ENCODE measurements around the gene ZNF24.

ZNF24 gene

GRCh38 chr18:35291166-35291565 lies 53.1 kb downstream of the ZNF24 start:
- no peak for TF ChIP-seq CTCF (IDR thresholded peaks at IDR 0.05)
- Histone ChIP-seq H3K9me3 (no peaks in the 10 kb centered on the region), H3K4me3 (ENCODE audit: low read depth in 1 of 2, low read length in 1 of 2) (peak overlapping the region; percentile 76 to 84), H3K36me3 (peaks cover 6% of the 10 kb centered on the region), H3K27ac (peak overlapping the region; percentile 83), H3K27me3 (no peaks in the 10 kb centered on the region), H3K4me1 (ENCODE audit: control insufficient read depth in 1 of 2, insufficient read depth in 1 of 2, low read depth in 1 of 2, low read length in 1 of 2) (peaks cover 19 to 22% of the 10 kb centered on the region in 2 experiments)

GRCh38 chr18:35290094-35290735 lies 54.0 kb downstream of the ZNF24 start, which contains the start of gene ZSCAN30:
ZSCAN30 (minus strand) TSS chr18:35290229; CDS start chr18:35264352, 25,877 bp downstream.
- Histone ChIP-seq H3K4me1 (ENCODE audit: control insufficient read depth in 1 of 2, insufficient read depth in 1 of 2, low read depth in 1 of 2, low read length in 1 of 2) (peaks cover 19 to 22% of the 10 kb centered on the region in 2 experiments), H3K4me3 (ENCODE audit: low read depth in 1 of 2, low read length in 1 of 2) (peak within 1 kb of the TSS; percentile 76 to 84), H3K27me3 (no peaks in the 10 kb centered on the region), H3K9me3 (no peaks in the 10 kb centered on the region), H3K36me3 (peaks cover 2% of the 10 kb centered on the region), H3K27ac (peak within 1 kb of the TSS; percentile 83)
- TF ChIP-seq CTCF (IDR thresholded peaks at IDR 0.05): peak; percentile 27

GRCh38 chr18:35289727-35290093 lies 54.5 kb downstream of the ZNF24 start:
- Histone ChIP-seq H3K9me3 (no peaks in the 10 kb centered on the region), H3K27me3 (no peaks in the 10 kb centered on the region), H3K36me3 (no peaks in the 10 kb centered on the region), H3K27ac (peak overlapping the region; percentile 83), H3K4me3 (ENCODE audit: low read depth in 1 of 2, low read length in 1 of 2) (peak overlapping the region; percentile 76 to 84), H3K4me1 (ENCODE audit: control insufficient read depth in 1 of 2, insufficient read depth in 1 of 2, low read depth in 1 of 2, low read length in 1 of 2) (peaks cover 19 to 22% of the 10 kb centered on the region in 2 experiments)
- no peak for TF ChIP-seq CTCF (IDR thresholded peaks at IDR 0.05)

DNA sequence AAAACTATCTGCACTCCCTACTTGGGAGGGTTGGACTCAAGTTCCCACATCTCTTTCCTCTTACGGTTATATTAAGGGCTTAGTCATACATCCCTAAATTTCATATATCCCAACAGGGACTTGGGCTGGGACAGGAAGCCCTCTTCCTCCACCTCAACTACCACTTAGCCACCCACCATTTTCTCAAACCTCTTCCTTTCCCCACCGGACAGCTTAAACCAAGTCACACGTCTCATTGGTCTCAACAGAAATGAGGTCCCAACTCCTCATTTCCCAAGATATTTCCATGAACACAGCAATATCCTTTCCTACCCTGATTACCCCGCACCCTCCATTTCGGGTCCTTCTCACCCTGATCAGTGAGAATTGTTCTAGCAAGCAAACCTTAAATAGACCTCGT lies 54.9 kb downstream of the ZNF24 start:
- peak overlapping the region; percentile 83 for H3K27ac ChIP-seq
- no peak for TF ChIP-seq CTCF (IDR thresholded peaks at IDR 0.05)
- H3K36me3 ChIP-seq: no peaks in the 10 kb centered on the region
- peaks cover 19 to 22% of the 10 kb centered on the region in 2 experiments for H3K4me1 ChIP-seq (ENCODE audit: control insufficient read depth in 1 of 2, insufficient read depth in 1 of 2, low read depth in 1 of 2, low read length in 1 of 2)
- H3K4me3 ChIP-seq (ENCODE audit: low read depth in 1 of 2, low read length in 1 of 2): peak overlapping the region; percentile 76 to 84
- H3K27me3 ChIP-seq: no peaks in the 10 kb centered on the region
- no peaks in the 10 kb centered on the region for H3K9me3 ChIP-seq

DNA sequence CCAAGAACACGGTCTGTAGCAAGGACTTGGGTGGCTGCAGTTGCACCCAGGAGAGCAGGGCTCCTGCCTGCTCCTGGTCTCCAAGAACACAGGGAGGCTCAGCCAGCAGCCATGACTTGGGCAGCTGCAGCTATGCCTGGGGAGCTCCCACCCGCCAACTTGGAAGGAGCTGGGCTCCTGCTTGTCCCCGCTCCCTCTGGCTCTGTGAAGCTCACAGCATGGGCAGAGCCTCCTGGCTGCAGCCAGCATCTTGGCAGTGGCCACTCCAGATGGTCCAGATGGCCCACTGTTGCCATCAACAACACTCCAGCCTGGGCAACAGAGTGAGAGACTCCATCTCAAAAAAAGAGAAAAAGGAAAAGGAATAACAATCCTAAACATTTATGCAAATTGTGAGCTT lies 59.4 kb downstream of the ZNF24 start:
- Histone ChIP-seq H3K9me3 (no peaks in the 10 kb centered on the region), H3K27me3 (no peaks in the 10 kb centered on the region), H3K4me1 (ENCODE audit: control insufficient read depth in 1 of 2, insufficient read depth in 1 of 2, low read depth in 1 of 2, low read length in 1 of 2) (peaks cover 7 to 10% of the 10 kb centered on the region in 2 experiments), H3K27ac (no peak overlapping the region), H3K4me3 (ENCODE audit: low read depth in 1 of 2, low read length in 1 of 2) (no peak overlapping the region), H3K36me3 (no peaks in the 10 kb centered on the region)
- TF ChIP-seq CTCF (IDR thresholded peaks at IDR 0.05): no peak
